Activated CD4-positive, alpha-beta T cell treated with anti-CD3 and anti-CD28 coated beads for 24 hours (primary cell): Measurements from ENCODE around the gene MVK.

Experiments used
- DNase-seq, 2 donors: peaks; one replicate each; pipeline ENCODE4 v3.0.0-alpha.2; 2020; ENCODE audit warnings: low read depth in 2 of 2

Gene MVK

DNA sequence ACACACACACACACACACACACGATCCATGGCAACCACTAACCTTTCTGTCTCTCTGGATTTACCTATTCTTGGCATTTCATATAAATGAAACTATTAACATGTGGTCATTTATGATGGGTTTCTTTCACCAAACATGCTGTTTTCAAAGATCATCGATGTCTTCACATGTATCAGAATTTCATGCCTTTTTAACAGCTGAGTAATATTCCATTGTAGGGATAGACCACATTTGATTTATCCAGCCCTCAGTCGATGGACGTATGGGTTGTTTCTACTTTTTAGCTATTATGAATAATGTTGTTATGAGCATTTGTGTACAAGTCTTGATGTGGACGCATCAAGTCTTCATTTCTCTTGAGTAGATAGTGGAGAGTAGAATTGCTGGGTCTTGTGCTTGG, 56.5 kb downstream of the MVK start:
- DNase-seq = no peak

DNA sequence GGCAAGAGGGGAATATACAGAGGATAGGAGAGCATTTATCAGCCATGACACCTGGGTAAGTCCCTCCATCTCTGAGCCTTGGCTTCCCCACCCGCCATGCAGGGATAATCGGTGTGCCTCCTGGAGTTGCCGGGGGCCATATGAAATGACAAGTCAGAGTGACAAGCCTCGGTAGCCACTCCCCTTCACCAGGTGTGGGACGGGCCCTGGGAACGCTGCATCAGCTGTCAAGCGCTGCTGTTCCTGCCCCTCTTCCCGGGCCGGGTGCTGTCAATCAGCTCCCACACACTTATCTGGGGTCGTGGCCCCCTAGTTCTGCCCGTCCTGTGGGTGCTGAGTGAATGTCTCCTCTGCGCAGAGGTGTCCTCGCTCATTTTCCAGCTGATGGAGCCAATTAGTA, 57.2 kb downstream of the MVK start:
- no peak for DNase-seq

DNA sequence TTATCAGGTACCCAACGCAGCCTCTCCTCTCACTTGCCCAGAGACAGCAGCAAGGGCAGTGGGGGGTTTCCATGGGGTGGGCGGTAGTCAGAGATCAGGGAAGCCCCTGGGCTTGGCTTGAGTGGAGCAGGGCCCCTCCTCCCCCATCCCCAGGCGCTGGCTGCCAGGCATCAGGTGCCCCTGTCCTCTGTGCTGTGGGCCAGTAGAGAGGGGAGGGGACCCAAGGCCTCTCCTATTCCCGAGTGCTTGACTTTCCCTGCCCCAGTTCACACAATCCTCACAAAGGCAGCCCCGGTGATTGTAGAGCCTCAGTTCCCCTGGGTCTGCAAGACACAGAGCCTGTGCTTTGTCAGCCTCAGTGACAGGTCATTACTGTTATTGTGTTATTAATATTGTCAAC, 57.7 kb downstream of the MVK start:
- DNase-seq = no peak

DNA sequence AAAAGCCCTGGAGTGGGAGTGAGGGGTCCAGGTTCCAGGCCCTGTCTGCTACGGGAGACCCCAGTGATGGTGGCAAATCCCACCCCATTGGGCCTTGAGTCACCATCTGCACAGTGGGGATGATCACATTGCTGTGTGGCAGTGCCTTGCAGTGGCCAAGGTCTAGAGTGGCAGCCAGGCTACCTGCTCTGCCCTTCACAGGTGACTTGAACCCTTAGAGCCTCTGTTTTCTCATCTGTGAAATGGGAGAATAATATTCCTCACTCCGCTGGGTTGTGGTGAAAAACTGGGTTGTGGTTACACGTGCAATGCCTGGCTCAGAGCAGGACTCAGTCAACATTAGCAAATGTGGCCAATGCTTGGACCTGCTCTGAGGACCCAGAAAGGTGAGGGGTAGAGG, 58.2 kb downstream of the MVK start:
- DNase-seq = no peak

DNA sequence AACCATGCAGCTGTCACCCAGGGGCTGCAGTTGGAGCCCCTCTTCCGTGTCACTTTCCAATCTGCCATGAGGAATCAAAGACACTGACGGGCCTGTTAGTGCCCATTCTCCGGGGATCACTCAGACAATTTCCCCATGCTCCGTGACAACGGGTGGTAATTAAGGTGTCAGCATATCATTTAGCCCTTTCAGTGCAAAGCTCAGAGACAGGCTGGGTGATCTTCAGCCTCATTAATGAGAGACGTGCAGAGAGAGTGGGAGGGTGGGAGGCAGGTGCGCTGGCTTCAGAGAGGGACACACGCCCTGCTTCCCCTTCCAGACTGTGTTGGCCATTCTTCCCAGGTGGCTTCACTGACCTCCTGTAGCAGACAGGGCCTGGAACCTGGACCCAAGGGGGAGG, 58.7 kb downstream of the MVK start:
- no peak for DNase-seq

DNA sequence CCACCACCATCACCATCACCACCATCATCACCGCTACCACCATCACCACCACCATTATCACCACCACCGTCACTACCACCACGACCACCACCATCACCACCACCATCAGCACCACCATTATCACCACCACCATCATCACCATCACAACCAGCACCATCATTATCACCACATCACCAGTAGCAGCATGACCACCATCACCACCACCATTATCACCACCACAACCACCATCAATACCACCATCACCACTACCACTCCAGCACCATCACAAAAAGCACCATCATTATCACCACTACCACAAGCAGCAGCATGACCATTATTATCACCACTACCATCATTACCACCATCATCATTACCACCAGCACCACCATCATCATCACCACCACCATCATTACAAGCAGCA, 62.1 kb downstream of the MVK start:
- DNase-seq = no peak

DNA sequence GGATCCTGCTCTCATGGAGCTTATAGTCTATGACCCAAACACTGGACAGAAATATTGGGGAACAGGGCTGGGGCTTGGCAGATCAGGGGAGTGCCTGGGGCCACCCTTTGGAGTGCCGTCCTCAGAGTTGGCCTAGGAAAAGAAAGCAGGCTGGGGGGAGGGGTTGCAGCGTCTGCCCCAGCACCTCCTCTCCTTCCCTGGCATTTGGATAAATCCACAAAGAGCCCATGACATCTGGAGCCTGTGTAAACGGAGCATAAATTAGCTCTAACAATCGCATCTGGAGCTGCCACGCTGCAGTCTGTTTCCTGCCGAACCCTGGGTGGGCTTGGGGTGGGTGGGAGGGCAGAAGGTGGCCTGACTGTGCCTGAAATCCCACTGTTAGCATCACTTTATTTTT, 63.8 kb downstream of the MVK start:
- no peak for DNase-seq

DNA sequence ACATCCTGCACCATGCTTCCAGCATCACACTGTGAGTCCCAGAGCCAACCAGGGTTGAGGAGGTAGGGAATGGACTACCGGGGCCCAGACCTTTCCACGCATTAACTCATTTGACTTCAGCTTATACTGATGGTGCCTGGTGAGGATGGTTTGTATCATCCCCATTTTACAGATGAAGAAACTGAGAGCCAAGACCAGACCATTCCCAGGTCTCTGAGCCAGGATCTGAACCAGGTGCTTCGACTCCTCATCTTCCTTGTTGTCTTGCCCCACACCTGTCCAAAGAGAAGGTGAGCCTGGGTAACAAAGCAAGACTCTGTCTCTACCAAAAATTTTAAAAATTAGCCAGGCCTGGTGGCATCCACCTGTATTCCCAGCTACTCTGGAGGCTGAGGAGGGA, 64.4 kb downstream of the MVK start:
- DNase-seq = no peak

DNA sequence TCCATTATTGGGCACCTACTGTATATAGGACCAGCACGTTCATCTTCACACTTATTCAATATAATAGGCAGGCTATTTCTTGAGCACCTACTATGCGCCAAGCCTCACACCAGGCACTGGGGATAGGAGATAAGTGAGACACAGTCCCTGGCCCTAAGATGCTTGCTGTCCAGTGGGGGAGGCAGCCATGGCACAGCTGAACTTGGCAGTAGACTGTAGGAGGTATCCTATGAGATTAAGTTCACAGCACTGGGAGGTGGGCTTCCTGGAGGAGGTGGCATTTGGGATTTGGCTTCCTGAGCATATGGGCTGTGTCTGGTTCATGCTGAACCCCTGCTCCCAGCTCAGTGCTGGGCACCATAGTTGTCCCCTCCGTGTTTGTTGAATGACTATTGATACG, 65.1 kb downstream of the MVK start:
- DNase-seq = no peak

DNA sequence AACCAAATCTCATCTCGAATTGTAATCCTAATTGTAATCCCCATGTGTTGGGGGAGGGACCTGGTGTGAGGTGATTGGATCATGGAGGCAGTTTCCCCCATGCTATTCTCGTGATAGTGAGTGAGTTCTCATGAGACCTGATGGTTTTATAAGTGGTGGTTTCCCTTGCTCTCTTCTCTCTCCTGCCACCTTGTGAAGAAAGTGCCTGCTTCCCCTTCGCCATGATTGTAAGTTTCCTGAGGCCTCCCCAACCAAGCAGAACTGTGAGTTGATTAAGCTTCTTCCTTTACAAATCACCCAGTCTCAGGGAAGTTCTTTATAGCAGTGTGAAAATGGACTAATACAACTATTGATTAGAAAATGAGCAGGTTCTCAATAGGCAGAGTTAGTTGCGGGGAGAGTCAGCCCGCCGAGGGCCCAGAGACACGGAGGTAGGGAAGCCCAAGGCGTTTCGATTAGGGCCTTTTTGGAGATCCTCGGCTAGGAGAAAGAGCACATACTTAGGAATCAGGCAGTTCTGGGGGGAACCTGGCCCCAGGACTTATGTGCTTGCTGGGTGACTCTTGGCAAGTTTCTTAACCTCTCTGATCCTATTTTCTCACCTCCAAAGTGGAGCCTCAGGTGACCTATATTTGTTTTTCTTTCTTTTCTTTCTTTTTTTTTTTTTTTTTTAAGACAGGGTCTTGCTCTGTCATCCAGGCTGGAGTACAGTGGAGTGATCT, 65.7 kb downstream of the MVK start:
- DNase-seq = no peak

DNA sequence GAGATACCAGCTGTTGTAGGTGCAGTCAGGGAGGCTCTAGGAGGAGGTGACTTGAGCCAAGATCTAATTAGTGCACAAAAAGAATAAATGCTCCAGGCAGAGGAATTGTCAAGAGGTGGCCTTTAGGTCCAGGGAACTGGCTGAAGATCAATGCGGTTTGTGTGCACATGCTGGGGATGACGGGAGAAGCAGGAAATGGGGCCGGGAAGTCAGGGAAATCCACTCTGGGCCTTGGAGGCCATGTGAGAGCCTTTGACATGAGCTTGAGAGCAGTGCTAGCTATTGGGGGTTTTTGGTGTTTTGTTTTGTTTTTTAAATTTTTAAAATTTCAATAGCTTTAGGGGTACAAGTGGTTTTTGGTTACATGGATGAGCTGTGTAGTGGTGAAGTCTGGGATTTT, 67.4 kb downstream of the MVK start:
- no peak for DNase-seq

DNA sequence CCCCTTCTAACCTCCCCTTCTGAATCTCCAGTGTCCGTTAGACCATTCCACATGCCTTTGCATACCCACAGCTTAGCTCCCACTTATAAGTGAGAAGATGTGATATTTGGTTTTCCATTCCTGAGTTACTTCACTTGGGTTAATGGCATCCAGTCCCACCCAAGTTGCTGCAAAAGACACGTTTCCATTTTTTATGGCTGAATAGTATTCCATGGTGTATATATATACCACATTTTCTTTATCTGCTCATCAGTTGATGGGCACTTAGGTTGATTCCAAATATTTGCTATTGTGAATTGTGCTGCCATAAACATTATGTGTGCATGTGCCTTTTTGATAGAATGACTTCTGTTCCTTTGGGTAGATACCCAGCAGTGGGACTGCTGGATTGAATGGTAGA, 67.8 kb downstream of the MVK start:
- no peak for DNase-seq

DNA sequence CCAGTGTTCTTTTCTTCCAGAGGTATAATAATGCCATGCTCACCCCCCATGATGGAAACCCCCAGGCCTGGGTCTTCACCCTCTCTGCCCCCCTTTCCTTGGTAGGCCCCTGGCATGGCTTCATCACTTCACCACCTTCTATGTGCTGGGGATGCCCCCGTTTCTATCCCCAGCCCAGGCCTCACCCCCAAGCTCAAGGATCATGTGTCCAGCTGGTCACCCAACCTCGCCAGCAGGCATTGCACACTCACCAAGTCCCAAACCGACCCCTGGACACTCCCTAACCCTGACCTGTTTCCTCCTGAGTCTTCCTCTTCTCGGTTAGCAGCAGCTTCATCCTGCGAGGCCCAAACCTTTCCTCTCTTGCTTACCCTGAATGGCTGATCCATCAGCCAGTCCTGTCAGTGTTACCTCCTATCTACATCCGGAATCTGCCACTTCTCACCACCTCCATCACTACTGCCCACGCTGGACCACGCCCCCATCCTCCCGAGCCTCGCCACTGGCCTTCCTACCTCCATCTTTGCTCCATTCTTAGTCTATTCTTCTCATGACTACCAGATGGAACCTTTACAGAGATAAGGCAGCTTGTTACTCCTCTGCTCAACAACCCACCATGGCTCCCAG, 69.0 kb downstream of the MVK start:
- DNase-seq = no peak

DNA sequence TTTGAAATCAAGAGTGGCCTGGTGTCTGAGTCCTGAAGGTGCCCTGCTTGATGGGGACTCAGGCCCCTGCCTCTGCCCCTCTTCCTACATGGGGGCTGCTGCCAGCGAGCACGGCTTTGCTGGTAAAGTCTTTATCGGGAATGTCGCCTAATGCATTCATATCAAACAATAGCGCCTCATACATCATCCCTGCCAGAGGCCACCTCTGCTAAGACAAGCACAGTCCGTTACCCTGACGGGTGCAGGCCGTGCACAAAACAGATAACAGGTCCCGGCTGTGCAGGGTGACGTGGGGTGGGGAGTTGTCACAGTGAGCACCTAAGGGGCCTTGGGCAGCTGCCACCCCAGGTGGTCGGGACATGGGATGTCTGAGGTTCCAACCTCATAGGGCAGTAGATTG, 71.6 kb downstream of the MVK start:
- no peak for DNase-seq

DNA sequence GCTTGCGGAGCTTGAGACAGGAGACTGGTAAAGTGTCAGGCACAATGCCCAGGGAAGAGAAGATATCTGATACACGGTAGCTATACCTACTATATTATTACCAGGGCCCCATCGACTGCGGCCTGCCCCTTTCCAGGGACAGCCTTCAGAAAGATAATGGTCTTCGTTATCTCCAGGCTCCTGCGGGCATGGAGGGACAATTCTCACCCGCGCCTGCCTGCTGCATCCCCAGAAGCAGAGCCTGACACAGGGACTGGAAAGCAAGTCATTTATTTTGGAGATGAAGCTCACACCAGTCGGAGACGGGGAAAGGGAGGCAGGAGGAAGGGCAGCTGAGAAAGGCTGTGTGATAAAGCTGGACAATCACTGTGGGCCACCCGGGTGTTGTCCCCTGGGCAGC, 72.1 kb downstream of the MVK start:
- no peak for DNase-seq
